H9 (cell line): ENCODE data around the gene GALNT17. TPM values are rescaled to one million over a fixed set of nuclear protein-coding genes. Genes with fewer than 3 reads are reported as not detected.
A peak's percentile ranks its signal among the peaks of the same experiment; 100 is the strongest.

Experiments
- DNase-seq: peaks from one replicate; pipeline ENCODE4 v3.0.0-alpha.2; 2017
- H2AFZ ChIP-seq: one replicate; pipeline ENCODE4 v1.6.1; 2013; ENCODE audit warnings: mild to moderate bottlenecking, low read length, control low read depth, moderate library complexity
- H2AK5ac ChIP-seq: 2 replicates; pipeline ENCODE4 v1.6.1; 2013; ENCODE audit warnings: low read length, control low read depth, mixed read lengths; ENCODE audit not compliant: insufficient read length
- H2BK120ac ChIP-seq: one replicate; pipeline ENCODE4 v1.6.1; 2013; ENCODE audit warnings: low read depth, mild to moderate bottlenecking, low read length, control low read depth, inconsistent platforms; ENCODE audit not compliant: poor library complexity, severe bottlenecking
- H2BK12ac ChIP-seq: 2 replicates; pipeline ENCODE4 v1.6.1; 2013; ENCODE audit warnings: low read length, control low read depth, mixed read lengths, low read depth; ENCODE audit not compliant: insufficient read length
- H2BK15ac ChIP-seq: 2 replicates; pipeline ENCODE4 v1.6.1; 2013; ENCODE audit warnings: low read depth, low read length, control low read depth
- H2BK20ac ChIP-seq: one replicate; pipeline ENCODE4 v1.6.1; 2013; ENCODE audit warnings: low read depth, mild to moderate bottlenecking, low read length, control low read depth, inconsistent platforms; ENCODE audit not compliant: poor library complexity, severe bottlenecking
- H2BK5ac ChIP-seq: 2 replicates; pipeline ENCODE4 v1.6.1; 2013; ENCODE audit warnings: low read length, control low read depth, mixed read lengths; ENCODE audit not compliant: insufficient read length
- H3K14ac ChIP-seq: 2 replicates; pipeline ENCODE4 v1.6.1; 2013; ENCODE audit warnings: low read length, control low read depth; ENCODE audit not compliant: insufficient read depth
- H3K18ac ChIP-seq: 2 replicates; pipeline ENCODE4 v1.6.1; 2013; ENCODE audit warnings: low read depth, mild to moderate bottlenecking, mixed read lengths, low read length, control low read depth; ENCODE audit not compliant: insufficient read length
- H3K23ac ChIP-seq: 2 replicates; pipeline ENCODE4 v1.6.1; 2013; ENCODE audit warnings: low read length, control low read depth, mixed read lengths, low read depth; ENCODE audit not compliant: insufficient read length
- H3K23me2 ChIP-seq: 2 replicates; pipeline ENCODE4 v1.6.1; 2013; ENCODE audit warnings: low read depth, mild to moderate bottlenecking, mixed read lengths, low read length, control low read depth; ENCODE audit not compliant: insufficient read length, poor library complexity, severe bottlenecking
- H3K27ac ChIP-seq: 2 replicates; pipeline ENCODE4 v1.5.1; 2013; ENCODE audit warnings: low read length, control low read depth, mixed read lengths, low read depth; ENCODE audit not compliant: insufficient read length
- H3K27me3 ChIP-seq: 2 replicates; pipeline ENCODE4 v1.6.1; 2013; ENCODE audit warnings: low read length, control low read depth, inconsistent platforms; ENCODE audit not compliant: insufficient read depth
- H3K4ac ChIP-seq: 2 replicates; pipeline ENCODE4 v1.6.1; 2013; ENCODE audit warnings: low read depth, mild to moderate bottlenecking, control low read depth, inconsistent platforms, low read length, moderate library complexity
- H3K4me1 ChIP-seq: 2 replicates; pipeline ENCODE4 v1.6.1; 2013; ENCODE audit warnings: low read length, control low read depth, inconsistent platforms; ENCODE audit not compliant: insufficient read depth
- H3K4me2 ChIP-seq: 2 replicates; pipeline ENCODE4 v1.6.1; 2013; ENCODE audit warnings: low read length, control low read depth, mixed read lengths; ENCODE audit not compliant: insufficient read length, insufficient read depth
- H3K56ac ChIP-seq: 2 replicates; pipeline ENCODE4 v1.6.1; 2013; ENCODE audit warnings: low read depth, mild to moderate bottlenecking, mixed read lengths, low read length, control low read depth; ENCODE audit not compliant: insufficient read length
- H3K79me1 ChIP-seq: 2 replicates; pipeline ENCODE4 v1.6.1; 2013; ENCODE audit warnings: low read depth, mild to moderate bottlenecking, moderate library complexity, low read length, control low read depth, inconsistent platforms; ENCODE audit not compliant: insufficient read depth, poor library complexity, severe bottlenecking
- H3K79me2 ChIP-seq: 2 replicates; pipeline ENCODE4 v1.6.1; 2013; ENCODE audit warnings: low read length, control low read depth, inconsistent platforms; ENCODE audit not compliant: insufficient read depth
- H3K9ac ChIP-seq: 2 replicates; pipeline ENCODE4 v1.6.1; 2013; ENCODE audit warnings: low read length, control low read depth, mixed read lengths; ENCODE audit not compliant: insufficient read length; ENCODE audit errors: extremely low read depth
- H3K9me3 ChIP-seq: one replicate; pipeline ENCODE4 v1.6.1; 2013; ENCODE audit warnings: low read depth, low read length, inconsistent platforms; ENCODE audit not compliant: control insufficient read depth
- H3T11ph ChIP-seq: one replicate; pipeline ENCODE4 v1.6.1; 2013; ENCODE audit warnings: mild to moderate bottlenecking, low read length, control low read depth, inconsistent platforms
- H4K20me1 ChIP-seq: one replicate; pipeline ENCODE4 v1.6.1; 2013; ENCODE audit not compliant: control insufficient read depth, insufficient read length, insufficient read depth
- H4K5ac ChIP-seq: 2 replicates; pipeline ENCODE4 v1.6.1; 2013; ENCODE audit warnings: low read depth, mild to moderate bottlenecking, mixed read lengths, low read length, control low read depth; ENCODE audit not compliant: insufficient read length
- H4K8ac ChIP-seq: replicated peaks from 2 replicates; pipeline ENCODE4 v1.6.1; 2013; ENCODE audit warnings: low read length, control low read depth, mixed read lengths, low read depth; ENCODE audit not compliant: insufficient read length
- H4K91ac ChIP-seq: 2 replicates; pipeline ENCODE4 v1.6.1; 2013; ENCODE audit warnings: low read depth, mild to moderate bottlenecking, moderate library complexity, mixed read lengths, low read length, control low read depth; ENCODE audit not compliant: insufficient read length
- H3K27ac Mint-ChIP-seq, 3 experiments: 2 replicates in 2 of 3; 3 replicates in 1 of 3; pipeline ENCODE4 v1.8.0; 2020 to 2021; ENCODE audit warnings: mixed read lengths in 3 of 3, mild to moderate bottlenecking in 1 of 3, moderate library complexity in 1 of 3
- H3K27me3 Mint-ChIP-seq: 2 replicates; pipeline ENCODE4 v1.8.0; 2021; ENCODE audit warnings: low read depth, mild to moderate bottlenecking, moderate library complexity, mixed read lengths
- H3K36me3 Mint-ChIP-seq, 3 experiments: 2 replicates in 2 of 3; 3 replicates in 1 of 3; pipeline ENCODE4 v1.8.0; 2020 to 2021; ENCODE audit warnings: low read depth in 3 of 3, mixed read lengths in 3 of 3; ENCODE audit not compliant: insufficient read depth in 1 of 3
- H3K4me1 Mint-ChIP-seq, 2 experiments: 2 replicates each; pipeline ENCODE4 v1.8.0; 2020; ENCODE audit warnings: mixed read lengths in 2 of 2
- H3K4me3 Mint-ChIP-seq, 2 experiments: 2 replicates in 1 of 2; 3 replicates in 1 of 2; pipeline ENCODE4 v1.8.0; 2020 to 2021; ENCODE audit warnings: mild to moderate bottlenecking in 2 of 2, mixed read lengths in 2 of 2, moderate library complexity in 1 of 2
- H3K9me3 Mint-ChIP-seq, 2 experiments: 2 replicates in 1 of 2; 3 replicates in 1 of 2; pipeline ENCODE4 v1.8.0; 2020; ENCODE audit warnings: mild to moderate bottlenecking in 2 of 2, mixed read lengths in 2 of 2, moderate library complexity in 1 of 2
- CTCF ChIP-seq: fragments of 200-600 bp; sonication (generic); conservative IDR thresholded peaks from 3 replicates; pipeline ENCODE4 v1.8.0; 2021; ENCODE audit warnings: antibody characterized with exemption, mild to moderate bottlenecking
- WGBS: extraction: QIAGEN DNeasy Blood & Tissue Kit; methylation state at CpG from one replicate; pipeline ENCODE4 v1.1.7; 2013; ENCODE audit warnings: missing lambda C conversion rate, low lambda C conversion rate, mixed read lengths; ENCODE audit not compliant: insufficient read length; ENCODE audit errors: extremely low coverage; 5-methylcytosine and 5-hydroxymethylcytosine counted together
- total RNA-seq: library from RNA; stranded (reverse); gene quantifications from 2 replicates; pipeline ENCODE4 v1.2.1, GENCODE V29; 2021

The GALNT17 gene
- total RNA-seq, 1 experiment from 2014 or later, result 43.2 TPM

- Histone ChIP-seq H4K5ac (no peak overlapping the region), H3K9me3 (no peaks in the 10 kb centered on the region), H3K27ac (no peak overlapping the region), H3K4me1 (no peaks in the 10 kb centered on the region), H2BK5ac (no peak overlapping the region), H3K23me2 (no peaks in the 10 kb centered on the region), H3K79me1 (peaks cover 11% of the 10 kb centered on the region), H2BK20ac (no peak overlapping the region), H2BK120ac (no peak overlapping the region), H3K4ac (no peak overlapping the region), H2BK12ac (no peak overlapping the region), H3K79me2 (peaks cover 29% of the 10 kb centered on the region; the same call in 1 of the 2 replicates), H3K56ac (no peak overlapping the region), H2BK15ac (no peak overlapping the region), H3K18ac (no peak overlapping the region), H4K20me1 (no peaks in the 10 kb centered on the region), H3K27me3 (no peaks in the 10 kb centered on the region), H2AK5ac (no peak overlapping the region), H3T11ph (no peak overlapping the region), H4K8ac (no peak overlapping the region), H3K4me2 (no peak overlapping the region), H4K91ac (no peak overlapping the region), H3K9ac (no peak overlapping the region), H2AFZ (no peak overlapping the region), H3K14ac (peak overlapping the region; percentile 35; the same call in 1 of the 2 replicates), H3K23ac (no peak overlapping the region)
- no peak for TF ChIP-seq CTCF
- H3K4me1 Mint-ChIP-seq, result peaks cover 7 to 11% of the 10 kb centered on the region in 2 experiments
- peaks cover 16 to 17% of the 10 kb centered on the region in 2 experiments for H3K9me3 Mint-ChIP-seq
- no CpG with 5 or more reads among the region's 10 CpGs for WGBS
- H3K4me3 Mint-ChIP-seq, result no peak overlapping the region
- no peak overlapping the region; a peak in 1 of 7 replicates for H3K27ac Mint-ChIP-seq
- H3K27me3 Mint-ChIP-seq, result no peaks in the 10 kb centered on the region
- peaks cover 40 to 59% (median 51%) of the 10 kb centered on the region in 3 experiments for H3K36me3 Mint-ChIP-seq
- DNase-seq, result no peak
Observed at GRCh38 chr7:71229148-71229547, 97.2 kb downstream of the GALNT17 start.
